K562 (cell line): ENCODE results near the gene GPR15LG. TPM values are rescaled to one million over a fixed set of nuclear protein-coding genes. Genes with fewer than 3 reads are reported as not detected.

Experiments used
- BCOR ChIP-seq: fragments of 450-650 bp; IDR thresholded peaks from 2 replicates; pipeline ENCODE4 v1.6.1; 2016
- CREB1 ChIP-seq, 2 experiments: sonication (generic) in 1 of 2; formaldehyde crosslinking in 1 of 2; IDR thresholded peaks; 2 replicates each; pipeline versions ENCODE4 v1.6.1 to v1.8.0; 2012 to 2022; ENCODE audit warnings: inconsistent platforms in 1 of 2, mild to moderate bottlenecking in 1 of 2, missing genetic modification reagents in 1 of 2, moderate library complexity in 1 of 2
- HDAC1 ChIP-seq, 2 experiments: fragments of 450-650 bp; IDR thresholded peaks; 2 replicates each; pipeline ENCODE4 v1.6.1; 2016 to 2017; ENCODE audit warnings: inconsistent platforms in 1 of 2, mild to moderate bottlenecking in 1 of 2, moderate library complexity in 1 of 2
- HEY1 ChIP-seq: fragments of 250-450 bp; sonication (Bioruptor Pico); IDR thresholded peaks from 2 replicates; pipeline ENCODE4 v1.5.0; 2020; ENCODE audit warnings: mild to moderate bottlenecking, moderate library complexity, borderline replicate concordance
- HOMEZ ChIP-seq: fragments of 250-450 bp; sonication (Bioruptor Pico); IDR thresholded peaks from 2 replicates; pipeline ENCODE4 v1.4.0; 2020; ENCODE audit warnings: mild to moderate bottlenecking, moderate library complexity
- JUNB ChIP-seq: fragments of 450-650 bp; formaldehyde crosslinking; conservative IDR thresholded peaks from 2 replicates; pipeline ENCODE4 v1.4.0; 2020; ENCODE audit warnings: mild to moderate bottlenecking
- KHSRP ChIP-seq: fragments of 450-650 bp; IDR thresholded peaks from 2 replicates; pipeline ENCODE4 v1.6.1; 2017
- MLLT1 ChIP-seq, 2 experiments: fragments of 450-650 bp; IDR thresholded peaks; 2 replicates each; pipeline ENCODE4 v1.6.1; 2016
- RAD21 ChIP-seq, 2 experiments: fragments of 250-450 bp in 1 of 2; fragments of 450-650 bp in 1 of 2; sonication (Bioruptor Pico) in 1 of 2; formaldehyde crosslinking in 1 of 2; IDR thresholded peaks in 1 of 2; conservative IDR thresholded peaks in 1 of 2; 2 replicates each; pipeline versions ENCODE4 v1.4.0 to v1.8.0; 2020 to 2022; ENCODE audit warnings: mild to moderate bottlenecking in 2 of 2, moderate library complexity in 1 of 2
- SMAD1 ChIP-seq: fragments of 150-350 bp; IDR thresholded peaks from 2 replicates; pipeline ENCODE4 v1.6.1; 2014; ENCODE audit warnings: low read length, low read depth; ENCODE audit not compliant: partially characterized antibody
- ZBTB11 ChIP-seq, 3 experiments: fragments of 200-800 bp in 1 of 3; fragments of 250-450 bp in 1 of 3; fragments of 450-650 bp in 1 of 3; sonication (Bioruptor Pico) in 1 of 3; sonication (Bioruptor generic) in 1 of 3; formaldehyde crosslinking in 1 of 3; IDR thresholded peaks; 2 replicates each; pipeline versions ENCODE4 v1.6.1 to v1.8.0; 2016 to 2022; ENCODE audit warnings: mild to moderate bottlenecking in 2 of 3, missing genetic modification characterization in 2 of 3, missing compliant biosample characterization in 1 of 3, moderate library complexity in 1 of 3
- ZBTB8A ChIP-seq: fragments of 450-650 bp; IDR thresholded peaks from 2 replicates; pipeline ENCODE4 v1.6.1; 2018; ENCODE audit warnings: mild to moderate bottlenecking, moderate library complexity; ENCODE audit not compliant: partially characterized antibody
- ZNF140 ChIP-seq: fragments of 250-450 bp; sonication (Bioruptor Pico); IDR thresholded peaks from 2 replicates; pipeline ENCODE4 v1.8.0; 2021; ENCODE audit warnings: moderate library complexity, mild to moderate bottlenecking, inconsistent platforms
- ZNF174 ChIP-seq: fragments of 250-450 bp; sonication (Bioruptor Pico); IDR thresholded peaks from 2 replicates; pipeline ENCODE4 v1.4.0; 2020; ENCODE audit warnings: mild to moderate bottlenecking
- ZNF24 ChIP-seq: fragments of 450-650 bp; IDR thresholded peaks from 2 replicates; pipeline ENCODE4 v1.6.1; 2016
- ZNF436 ChIP-seq: fragments of 250-450, 450-650 bp; sonication (Bioruptor Pico); formaldehyde crosslinking; IDR thresholded peaks from 2 replicates; pipeline ENCODE4 v1.7.0; 2020; ENCODE audit warnings: mild to moderate bottlenecking
- ZNF75A ChIP-seq: fragments of 450-650 bp; formaldehyde crosslinking; IDR thresholded peaks from 2 replicates; pipeline ENCODE4 v1.4.0; 2020; ENCODE audit warnings: mild to moderate bottlenecking
- polyA plus RNA-seq, 8 experiments: library from polyadenylated mRNA; depleted of rRNA in 4 of 8; stranded (reverse) in 5 of 8; unstranded in 3 of 8; fragments of >200 nt; fragmentation: Nextera tagmentation in 2 of 8; fragmentation: Illumina TruSeq in 1 of 8; extraction: Ambion mirVana in 2 of 8; extraction: Trizol in 1 of 8; gene quantifications; 2 replicates each; pipeline versions ENCODE4 v1.2.1 to v1.2.3, GENCODE V29; 2011 to 2014; ENCODE audit warnings: inconsistent platforms in 1 of 8, missing spikeins in 1 of 8
- total RNA-seq, 7 experiments: library from RNA; depleted of rRNA in 6 of 7; stranded (reverse); fragments of >200 nt in 6 of 7; fragmentation: Illumina TruSeq in 2 of 7; extraction: Trizol in 2 of 7; gene quantifications; 2 replicates each; pipeline versions ENCODE4 v1.2.1 to v1.2.3, GENCODE V29; 2011 to 2021; ENCODE audit warnings: low replicate concordance in 1 of 7
- TF ChIP-seq, protein P1 (sequence below): sonication (generic); formaldehyde crosslinking; IDR thresholded peaks from 2 replicates; pipeline ENCODE4 v1.8.1; 2022; ENCODE audit warnings: missing genetic modification reagents
- TF ChIP-seq, protein P2 (sequence below): sonication (generic); formaldehyde crosslinking; IDR thresholded peaks from 2 replicates; pipeline ENCODE4 v1.5.0; 2020; ENCODE audit warnings: missing genetic modification reagents

Gene GPR15LG
- total and polyA plus RNA-seq, 9 of the 15 experiments (the other 6 are each of a cell fraction or from before 2014, with no cell fraction given): 0.51 TPM; not detected in 8

GRCh38 chr10:84178160-84178609 is 4.6 kb downstream of the GPR15LG start (continued):
- no peak for TF ChIP-seq SMAD1
- TF ChIP-seq ZNF436 (CRISPR knock-in tag): no peak
- TF ChIP-seq MLLT1 (IDR thresholded peaks at IDR 0.05): peak in 1 of 2 experiments; percentile 41; a peak in 1 of 4 replicates
- TF ChIP-seq, protein P1, sequence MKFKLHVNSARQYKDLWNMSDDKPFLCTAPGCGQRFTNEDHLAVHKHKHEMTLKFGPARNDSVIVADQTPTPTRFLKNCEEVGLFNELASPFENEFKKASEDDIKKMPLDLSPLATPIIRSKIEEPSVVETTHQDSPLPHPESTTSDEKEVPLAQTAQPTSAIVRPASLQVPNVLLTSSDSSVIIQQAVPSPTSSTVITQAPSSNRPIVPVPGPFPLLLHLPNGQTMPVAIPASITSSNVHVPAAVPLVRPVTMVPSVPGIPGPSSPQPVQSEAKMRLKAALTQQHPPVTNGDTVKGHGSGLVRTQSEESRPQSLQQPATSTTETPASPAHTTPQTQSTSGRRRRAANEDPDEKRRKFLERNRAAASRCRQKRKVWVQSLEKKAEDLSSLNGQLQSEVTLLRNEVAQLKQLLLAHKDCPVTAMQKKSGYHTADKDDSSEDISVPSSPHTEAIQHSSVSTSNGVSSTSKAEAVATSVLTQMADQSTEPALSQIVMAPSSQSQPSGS: no peak
- no peak for TF ChIP-seq RAD21 (CRISPR knock-in tag; conservative IDR thresholded peaks at IDR 0.05 in 1 of 2, IDR thresholded peaks at IDR 0.05 in 1 of 2)
- TF ChIP-seq ZBTB11 (CRISPR knock-in tag; IDR thresholded peaks at IDR 0.05): no peak
- TF ChIP-seq KHSRP: no peak
- no peak for TF ChIP-seq ZNF174 (CRISPR knock-in tag)
- no peak for TF ChIP-seq ZNF24
- TF ChIP-seq, protein P2, sequence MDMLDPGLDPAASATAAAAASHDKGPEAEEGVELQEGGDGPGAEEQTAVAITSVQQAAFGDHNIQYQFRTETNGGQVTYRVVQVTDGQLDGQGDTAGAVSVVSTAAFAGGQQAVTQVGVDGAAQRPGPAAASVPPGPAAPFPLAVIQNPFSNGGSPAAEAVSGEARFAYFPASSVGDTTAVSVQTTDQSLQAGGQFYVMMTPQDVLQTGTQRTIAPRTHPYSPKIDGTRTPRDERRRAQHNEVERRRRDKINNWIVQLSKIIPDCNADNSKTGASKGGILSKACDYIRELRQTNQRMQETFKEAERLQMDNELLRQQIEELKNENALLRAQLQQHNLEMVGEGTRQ (CRISPR knock-in tag): no peak
- peak; percentile 59; the same call in 1 of the 2 replicates for TF ChIP-seq BCOR
- TF ChIP-seq JUNB: no peak
- TF ChIP-seq HOMEZ (CRISPR knock-in tag): no peak
- peak in 1 of 2 experiments; percentile 61; a peak in 2 of 4 replicates for TF ChIP-seq HDAC1 (IDR thresholded peaks at IDR 0.05)
- no peak for TF ChIP-seq ZBTB8A
- TF ChIP-seq ZNF75A (CRISPR knock-in tag): no peak
- no peak for TF ChIP-seq HEY1 (CRISPR knock-in tag)
- TF ChIP-seq ZNF140 (CRISPR knock-in tag): no peak
- TF ChIP-seq CREB1 (IDR thresholded peaks at IDR 0.05): no peak
- TF ChIP-seq CREB1 (CRISPR knock-in tag; IDR thresholded peaks at IDR 0.05): no peak
